MM.1S (cell line): ENCODE data around the gene MEMO1.

Experiments used
- DNase-seq: peaks from one replicate; pipeline ENCODE4 v3.0.0-alpha.2; 2015
- H2AFZ ChIP-seq: fragments of 300-600 bp; sonication (generic); 2 replicates; pipeline ENCODE4 v1.6.0; 2016; ENCODE audit warnings: antibody characterized with exemption, low read length
- H3F3A ChIP-seq: fragments of 300-600 bp; sonication (generic); 2 replicates; pipeline ENCODE4 v1.6.1; 2016; ENCODE audit warnings: mild to moderate bottlenecking, antibody characterized with exemption, low read length, moderate library complexity, mixed read lengths; ENCODE audit not compliant: insufficient read depth
- H3K27ac ChIP-seq: fragments of 300-600 bp; sonication (generic); 2 replicates; pipeline ENCODE4 v1.5.1; 2016; ENCODE audit warnings: mild to moderate bottlenecking, low read length
- H3K27me3 ChIP-seq: fragments of 300-600 bp; sonication (generic); replicated peaks from 2 replicates; pipeline ENCODE4 v1.6.0; 2016; ENCODE audit warnings: low read length; ENCODE audit not compliant: insufficient read depth
- H3K36me3 ChIP-seq: fragments of 300-600 bp; sonication (generic); replicated peaks from 2 replicates; pipeline ENCODE4 v1.6.1; 2016; ENCODE audit warnings: mild to moderate bottlenecking, low read length, mixed read lengths; ENCODE audit not compliant: insufficient read depth
- H3K4me1 ChIP-seq: fragments of 300-600 bp; sonication (generic); 2 replicates; pipeline ENCODE4 v1.6.1; 2016; ENCODE audit warnings: low read length, mixed read lengths
- H3K4me2 ChIP-seq: fragments of 300-600 bp; sonication (generic); 2 replicates; pipeline ENCODE4 v1.6.0; 2016; ENCODE audit warnings: low read depth, low read length
- H3K4me3 ChIP-seq: fragments of 300-600 bp; sonication (generic); 2 replicates; pipeline ENCODE4 v1.5.1; 2016; ENCODE audit warnings: low read length, mixed read lengths
- H3K79me2 ChIP-seq: fragments of 300-600 bp; sonication (generic); 2 replicates; pipeline ENCODE4 v1.6.1; 2016; ENCODE audit warnings: mixed run types, low read length, mixed read lengths
- H3K9ac ChIP-seq: fragments of 300-600 bp; sonication (generic); 2 replicates; pipeline ENCODE4 v1.6.1; 2016; ENCODE audit warnings: low read length, mixed read lengths
- H3K9me2 ChIP-seq: fragments of 300-600 bp; sonication (generic); replicated peaks from 2 replicates; pipeline ENCODE4 v1.6.1; 2016; ENCODE audit warnings: mild to moderate bottlenecking, low read length, mixed read lengths; ENCODE audit not compliant: insufficient read depth
- H3K9me3 ChIP-seq: fragments of 300-600 bp; sonication (generic); replicated peaks from 2 replicates; pipeline ENCODE4 v1.6.1; 2016; ENCODE audit warnings: mild to moderate bottlenecking, low read length, mixed read lengths; ENCODE audit not compliant: insufficient read depth
- H4K20me1 ChIP-seq: fragments of 300-600 bp; sonication (generic); 2 replicates; pipeline ENCODE4 v1.6.1; 2016; ENCODE audit warnings: mild to moderate bottlenecking, low read length, moderate library complexity, mixed read lengths; ENCODE audit not compliant: insufficient read depth
- CTCF ChIP-seq: fragments of 300-600 bp; sonication (generic); IDR thresholded peaks from 2 replicates; pipeline ENCODE4 v1.5.1; 2016; ENCODE audit warnings: antibody characterized with exemption, low read length, mixed read lengths
- EZH2 ChIP-seq: fragments of 300-600 bp; sonication (generic); optimal IDR thresholded peaks from 2 replicates; pipeline ENCODE3; 2017; ENCODE audit warnings: low read depth, mild to moderate bottlenecking, antibody characterized with exemption, low read length, mixed read lengths
- EZH2phosphoT487 ChIP-seq: fragments of 300-600 bp; sonication (generic); IDR thresholded peaks from 2 replicates; pipeline ENCODE4 v1.6.1; 2018; ENCODE audit warnings: antibody characterized with exemption, low read length

The MEMO1 gene

GRCh38 chr2:31979018-31979417 lies 31.8 kb downstream of the MEMO1 start:
- Histone ChIP-seq H3K27ac (no peak overlapping the region), H3K9me2 (no peaks in the 10 kb centered on the region), H3K27me3 (no peaks in the 10 kb centered on the region), H3K9me3 (no peaks in the 10 kb centered on the region), H3K4me1 (peaks cover 3% of the 10 kb centered on the region), H3K4me2 (no peak overlapping the region), H3F3A (no peaks in the 10 kb centered on the region), H3K79me2 (peaks cover 97% of the 10 kb centered on the region), H3K36me3 (no peaks in the 10 kb centered on the region), H4K20me1 (peaks cover 7% of the 10 kb centered on the region; the same call in 1 of the 2 replicates), H3K9ac (no peak overlapping the region), H2AFZ (no peak overlapping the region), H3K4me3 (no peak overlapping the region)
- TF ChIP-seq CTCF (no peak), EZH2phosphoT487 (no peak), EZH2 (no peak)
- no peak for DNase-seq

- Histone ChIP-seq H4K20me1 (peaks cover 7% of the 10 kb centered on the region; the same call in 1 of the 2 replicates), H3K27me3 (no peaks in the 10 kb centered on the region), H3K9ac (no peak overlapping the region), H3K4me1 (peaks cover 7% of the 10 kb centered on the region), H2AFZ (no peak overlapping the region), H3K4me2 (no peak overlapping the region), H3K9me3 (no peaks in the 10 kb centered on the region), H3K79me2 (peaks cover 96% of the 10 kb centered on the region), H3F3A (no peaks in the 10 kb centered on the region), H3K36me3 (no peaks in the 10 kb centered on the region), H3K9me2 (no peaks in the 10 kb centered on the region), H3K27ac (no peak overlapping the region), H3K4me3 (no peak overlapping the region)
- no peak for DNase-seq
- TF ChIP-seq CTCF = no peak
- no peak for TF ChIP-seq EZH2phosphoT487
- TF ChIP-seq EZH2 = no peak
Measured at GRCh38 chr2:31978436-31978835, 32.4 kb downstream of the MEMO1 start.

DNA sequence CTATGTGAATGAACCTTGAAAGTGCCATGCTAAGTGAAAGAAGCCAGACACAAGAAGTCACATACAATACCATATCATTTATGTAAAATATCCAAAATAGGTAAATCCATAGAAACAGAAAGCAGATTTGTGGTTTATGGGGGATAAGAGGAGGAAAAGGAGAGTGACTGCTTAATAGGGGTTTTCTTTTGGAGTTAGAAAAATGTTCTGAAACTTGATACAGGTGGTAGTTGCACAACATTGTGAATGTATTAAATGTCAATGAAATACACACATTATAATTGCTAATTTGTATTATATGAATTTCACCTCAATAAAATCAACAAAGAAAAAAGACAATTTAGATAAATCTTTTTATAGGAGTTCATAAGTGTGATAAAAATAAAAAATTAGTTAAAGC lies 37.1 kb downstream of the MEMO1 start:
- peak; percentile 21 for DNase-seq
- H3K9me3 ChIP-seq = no peaks in the 10 kb centered on the region
- H3K9ac ChIP-seq = no peak overlapping the region
- no peaks in the 10 kb centered on the region for H3K27me3 ChIP-seq
- no peaks in the 10 kb centered on the region for H3K36me3 ChIP-seq
- no peaks in the 10 kb centered on the region for H3F3A ChIP-seq
- H3K27ac ChIP-seq = no peak overlapping the region
- no peak overlapping the region for H2AFZ ChIP-seq
- no peaks in the 10 kb centered on the region; the same call in 1 of the 2 replicates for H4K20me1 ChIP-seq
- TF ChIP-seq EZH2 (no peak), EZH2phosphoT487 (no peak), CTCF (no peak)
- H3K4me3 ChIP-seq = no peak overlapping the region
- H3K4me1 ChIP-seq = peaks cover 13% of the 10 kb centered on the region
- H3K4me2 ChIP-seq = no peak overlapping the region
- H3K9me2 ChIP-seq = no peaks in the 10 kb centered on the region
- H3K79me2 ChIP-seq = peaks cover 89% of the 10 kb centered on the region
